Germinal center (tissue), 1 donor: ENCODE measurements around the gene POLRMT.
A peak's percentile ranks its signal among the peaks of the same experiment; 100 is the strongest.
"Not testable (repeated sequence)": the region's sequence is repeated elsewhere in the genome, so short reads cannot be mapped to it uniquely, and the experiment has no call there.

Experiments
- DNase-seq: peaks from one replicate; pipeline ENCODE4 v3.0.0; 2012; ENCODE audit warnings: mixed read lengths, low spot score

Gene POLRMT

GRCh38 chr19:593505-593904 lies 39.8 kb downstream of the POLRMT start:
- no peak for DNase-seq

DNA sequence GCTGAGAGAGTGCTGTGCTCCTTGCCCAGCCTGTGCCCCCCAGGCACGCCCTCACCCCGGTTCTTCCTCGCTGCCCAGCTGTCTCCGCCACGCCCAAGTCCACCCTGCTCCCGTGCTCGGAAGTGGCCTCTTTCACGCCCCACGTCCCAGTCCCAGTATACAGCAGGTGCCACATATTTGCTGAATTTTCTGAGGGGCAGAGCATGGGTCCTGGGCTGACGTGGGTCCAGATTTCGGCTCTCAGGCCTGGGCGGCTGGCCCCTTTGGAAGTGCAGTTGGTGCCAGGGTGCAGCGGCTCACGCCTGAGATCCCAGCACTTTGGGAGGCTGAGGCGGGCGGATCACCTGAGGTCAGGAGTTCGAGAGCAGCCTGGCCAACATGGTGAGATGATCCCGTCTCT lies 40.3 kb downstream of the POLRMT start:
- no peak for DNase-seq

- no peak for DNase-seq
These were observed 41.2 kb downstream of the POLRMT start for GRCh38 chr19:592101-592500.

- DNase-seq = no peak
These were observed 42.0 kb downstream of the POLRMT start for GRCh38 chr19:591099-591958.

- DNase-seq = no peak
These were observed 42.6 kb downstream of the POLRMT start for GRCh38 chr19:590750-591098.

DNA sequence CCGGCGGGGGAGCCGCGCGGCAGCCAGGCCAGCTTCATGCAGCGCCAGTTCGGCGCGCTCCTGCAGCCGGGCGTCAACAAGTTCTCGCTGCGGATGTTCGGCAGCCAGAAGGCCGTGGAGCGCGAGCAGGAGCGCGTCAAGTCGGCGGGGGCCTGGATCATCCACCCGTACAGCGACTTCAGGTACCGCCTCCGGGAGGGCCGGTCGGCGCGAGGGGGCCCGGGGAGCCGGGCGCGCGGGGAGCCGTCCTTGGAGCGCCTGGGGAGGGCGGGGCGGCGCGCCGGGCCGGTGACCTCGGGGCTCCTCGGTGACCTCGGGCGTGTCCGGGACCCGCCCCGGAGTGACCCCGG lies 43.0 kb downstream of the POLRMT start:
- no peak for DNase-seq

DNA sequence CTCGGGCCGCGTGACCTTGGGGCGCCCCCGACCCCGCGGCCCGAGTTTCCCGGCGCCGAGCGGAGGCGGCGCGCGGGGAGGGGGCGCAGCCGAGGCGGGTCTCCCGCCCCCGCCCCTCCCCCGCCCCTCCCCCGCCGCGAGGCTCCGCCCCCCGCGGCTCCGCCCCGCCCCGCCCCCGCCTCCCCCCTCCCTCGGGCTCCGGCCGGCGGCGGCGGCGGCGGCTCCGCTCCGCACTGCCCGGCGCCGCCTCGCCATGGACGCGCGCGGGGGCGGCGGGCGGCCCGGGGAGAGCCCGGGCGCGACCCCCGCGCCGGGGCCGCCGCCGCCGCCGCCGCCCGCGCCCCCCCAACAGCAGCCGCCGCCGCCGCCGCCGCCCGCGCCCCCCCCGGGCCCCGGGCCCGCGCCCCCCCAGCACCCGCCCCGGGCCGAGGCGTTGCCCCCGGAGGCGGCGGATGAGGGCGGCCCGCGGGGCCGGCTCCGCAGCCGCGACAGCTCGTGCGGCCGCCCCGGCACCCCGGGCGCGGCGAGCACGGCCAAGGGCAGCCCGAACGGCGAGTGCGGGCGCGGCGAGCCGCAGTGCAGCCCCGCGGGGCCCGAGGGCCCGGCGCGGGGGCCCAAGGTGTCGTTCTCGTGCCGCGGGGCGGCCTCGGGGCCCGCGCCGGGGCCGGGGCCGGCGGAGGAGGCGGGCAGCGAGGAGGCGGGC lies 43.5 kb downstream of the POLRMT start, which contains the start of gene HCN2:
Gene HCN2 (plus strand): TSS at position 189 of the 703 bp plus-strand sequence. CDS start 65 bp downstream, at position 254.
- no peak for DNase-seq

- DNase-seq = no peak
These were observed 44.3 kb downstream of the POLRMT start for GRCh38 chr19:588741-589692.

DNA sequence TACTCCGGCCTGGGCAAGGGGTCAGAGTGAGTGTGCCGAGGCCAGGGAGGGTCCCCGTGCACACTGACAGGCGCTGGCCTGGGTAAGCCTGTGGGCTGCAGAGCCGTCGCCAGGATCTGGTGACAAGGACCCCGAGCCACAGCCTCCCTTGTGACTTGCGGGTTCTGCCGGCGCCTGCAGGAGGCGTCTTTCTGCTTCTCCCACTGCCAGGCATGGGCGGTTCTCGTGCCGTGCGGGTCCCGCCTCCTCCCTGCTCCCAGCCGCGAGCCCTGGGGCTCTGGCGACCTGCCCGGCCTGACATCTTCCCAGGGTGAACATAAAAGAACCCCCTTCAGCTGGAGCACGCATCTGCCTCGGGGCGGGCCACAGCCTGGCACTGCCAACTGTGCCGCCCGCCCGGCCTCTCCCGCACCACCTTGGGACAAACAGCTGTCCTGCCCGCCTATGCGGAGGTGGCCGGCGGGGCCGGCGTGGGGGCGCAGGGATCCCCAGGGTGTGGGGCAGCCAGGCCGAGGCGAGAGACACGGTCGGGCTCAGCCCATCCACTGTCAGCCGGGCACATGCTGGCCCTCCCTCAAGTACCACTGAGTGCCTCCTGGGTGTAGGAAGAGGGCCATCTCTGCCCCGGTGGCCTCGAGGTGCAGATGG lies 45.1 kb downstream of the POLRMT start:
- DNase-seq = no peak

- no peak for DNase-seq
These were observed 47.7 kb downstream of the POLRMT start for GRCh38 chr19:585551-586110.

DNA sequence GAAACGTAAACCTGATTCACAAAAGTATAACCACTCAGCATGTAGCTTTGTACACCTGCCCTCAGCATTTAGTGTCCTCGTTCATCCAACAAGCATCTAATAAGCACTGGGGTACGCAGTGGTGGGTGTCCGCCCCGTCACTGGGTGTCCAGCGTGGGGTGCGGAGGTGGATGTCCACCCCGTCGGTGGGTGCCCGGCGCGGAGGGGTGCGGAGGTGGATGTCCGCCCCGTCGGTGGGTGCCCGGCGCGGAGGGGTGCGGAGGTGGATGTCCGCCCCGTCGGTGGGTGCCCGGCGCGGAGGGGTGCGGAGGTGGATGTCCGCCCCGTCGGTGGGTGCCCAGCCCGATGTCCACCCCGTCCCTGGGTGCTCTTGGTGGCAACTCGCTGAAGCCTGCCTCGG lies 48.2 kb downstream of the POLRMT start:
- not testable (repeated sequence) for DNase-seq

- peak; percentile 82 for DNase-seq
These were observed 48.9 kb downstream of the POLRMT start for GRCh38 chr19:584240-585001.

DNA sequence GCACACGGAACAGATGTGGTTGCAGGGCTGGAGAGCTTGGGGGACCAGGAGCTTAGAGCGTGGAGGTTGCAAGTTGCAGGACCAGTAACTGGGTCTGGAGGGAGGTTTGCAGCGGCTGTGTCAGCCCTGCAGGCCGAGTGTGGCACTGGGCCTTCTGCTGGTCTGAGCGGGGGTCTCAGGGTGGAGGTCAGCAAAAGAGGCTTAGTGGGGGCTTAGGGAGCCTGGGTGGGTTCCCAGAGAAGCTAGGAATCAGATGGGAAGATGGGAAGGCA lies 49.4 kb downstream of the POLRMT start:
- DNase-seq = no peak

GRCh38 chr19:583198-583967 lies 50.0 kb downstream of the POLRMT start:
- no peak for DNase-seq

DNA sequence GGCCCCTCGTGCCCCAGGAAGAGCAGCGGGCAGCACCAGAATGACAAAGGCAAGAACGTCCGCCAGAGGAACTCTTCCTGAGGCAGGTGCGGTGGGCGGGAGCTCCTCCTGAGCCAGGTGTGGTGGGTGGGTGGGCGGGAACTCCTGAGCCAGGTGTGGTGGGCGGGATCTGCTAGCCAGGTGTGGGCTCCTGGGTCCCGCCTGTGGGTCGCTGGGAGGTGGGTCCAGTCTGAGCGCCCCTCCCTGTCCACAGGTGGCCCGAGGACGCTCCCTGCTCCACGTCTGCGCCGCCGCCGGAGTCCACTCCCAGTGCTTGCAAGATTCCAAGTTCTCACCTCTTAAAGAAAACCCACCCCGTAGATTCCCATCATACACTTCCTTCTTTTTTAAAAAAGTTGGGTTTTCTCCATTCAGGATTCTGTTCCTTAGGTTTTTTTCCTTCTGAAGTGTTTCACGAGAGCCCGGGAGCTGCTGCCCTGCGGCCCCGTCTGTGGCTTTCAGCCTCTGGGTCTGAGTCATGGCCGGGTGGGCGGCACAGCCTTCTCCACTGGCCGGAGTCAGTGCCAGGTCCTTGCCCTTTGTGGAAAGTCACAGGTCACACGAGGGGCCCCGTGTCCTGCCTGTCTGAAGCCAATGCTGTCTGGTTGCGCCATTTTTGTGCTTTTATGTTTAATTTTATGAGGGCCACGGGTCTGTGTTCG lies 50.7 kb downstream of the POLRMT start:
- DNase-seq = no peak

- no peak for DNase-seq
These were observed 51.8 kb downstream of the POLRMT start for GRCh38 chr19:581399-582111.

DNA sequence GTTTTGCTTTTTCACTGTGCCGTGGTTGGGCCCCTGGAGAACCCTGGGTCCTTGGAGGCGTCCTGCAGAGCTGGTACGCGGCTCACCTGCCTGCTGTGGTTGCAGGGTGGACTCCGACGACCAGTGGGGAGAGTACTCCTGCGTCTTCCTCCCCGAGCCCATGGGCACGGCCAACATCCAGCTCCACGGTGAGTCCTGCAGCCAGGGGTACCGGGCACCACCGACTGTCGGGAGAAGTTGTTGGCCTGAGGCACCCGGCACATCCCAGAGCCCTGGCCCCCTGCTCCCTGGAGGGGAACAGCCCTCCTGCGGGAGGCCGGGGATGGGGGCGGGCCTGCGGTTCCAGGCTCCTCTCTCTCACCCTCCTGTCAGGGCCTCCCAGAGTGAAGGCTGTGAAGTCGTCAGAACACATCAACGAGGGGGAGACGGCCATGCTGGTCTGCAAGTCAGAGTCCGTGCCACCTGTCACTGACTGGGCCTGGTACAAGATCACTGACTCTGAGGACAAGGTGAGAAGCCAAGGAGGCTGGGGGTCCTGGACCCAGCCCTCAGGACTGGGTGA lies 53.0 kb downstream of the POLRMT start:
- DNase-seq = no peak

- DNase-seq = no peak
These were observed 53.5 kb downstream of the POLRMT start for GRCh38 chr19:579842-580155.
